HCT116 (cell line): ENCODE data around the gene LGALS7. TPM values are rescaled to one million over a fixed set of nuclear protein-coding genes. Genes with fewer than 3 reads are reported as not detected.
A peak's percentile ranks its signal among the peaks of the same experiment; 100 is the strongest.

Experiments used
- ATAC-seq: fragments of 200-7000 bp; cut with Tn5 transposase; 2 replicates; pipeline ENCODE4 v1.9.1; 2020; ENCODE audit warnings: mild to moderate bottlenecking, moderate library complexity
- BruUV-seq: library from RNA; stranded (reverse); fragments of 400-500 nt; replicated peaks from 2 replicates; lab custom pipeline; 2021; lab: Mats Ljungman, UMichigan
- CTCF ChIA-PET: fragments of 300-600 bp; sonication (Branson Sonifier 250); formaldehyde crosslinking; loops from one replicate; lab custom pipeline; 2021; ENCODE audit warnings: antibody characterized with exemption; lab: Charles Lee
- POLR2A ChIA-PET: fragments of 300-600, 350-600 bp; sonication (Branson Sonifier 250); formaldehyde crosslinking; loops from one replicate; lab custom pipeline; 2021; ENCODE audit warnings: antibody characterized with exemption; lab: Charles Lee
- RAD21 ChIA-PET, 2 experiments: fragments of 300-600 bp; sonication (Branson Sonifier 250); formaldehyde crosslinking; loops; one replicate each; lab custom pipeline; 2023; ENCODE audit warnings: low total read pairs in 2 of 2; ENCODE audit not compliant: uncharacterized antibody in 2 of 2, unreplicated experiment in 2 of 2, low non-redundant PET in 1 of 2; lab: Charles Lee
- DNase-seq: peaks from one replicate; pipeline ENCODE4 v3.0.0-alpha.2; 2010; ENCODE audit warnings: low read depth, low spot score
- H2AFZ ChIP-seq: fragments of 200-600 bp; shearing (Covaris generic), sonication (generic); 2 replicates; pipeline ENCODE4 v1.6.1; 2017; ENCODE audit warnings: low read depth, mixed run types, mixed read lengths, antibody characterized with exemption, low read length; ENCODE audit not compliant: poor library complexity, severe bottlenecking
- H3K27ac ChIP-seq: 2 replicates; pipeline ENCODE4 v1.5.1; 2012; ENCODE audit warnings: low read depth, low read length
- H3K27me3 ChIP-seq: fragments of 200-600 bp; sonication (generic); 2 replicates; pipeline ENCODE4 v1.6.1; 2016; ENCODE audit warnings: mixed run types, low read length, mixed read lengths; ENCODE audit not compliant: insufficient read depth
- H3K36me3 ChIP-seq, 2 experiments: fragments of 200-500 bp in 1 of 2; fragments of 200-600 bp in 1 of 2; sonication (Bioruptor generic) in 1 of 2; sonication (generic) in 1 of 2; 2 replicates each; pipeline versions ENCODE4 v1.5.1 to v1.6.1; 2014 to 2016; ENCODE audit warnings: low read length in 2 of 2, inconsistent platforms in 1 of 2, mixed read lengths in 1 of 2, mixed run types in 1 of 2; ENCODE audit not compliant: insufficient read depth in 2 of 2, control insufficient read depth in 1 of 2
- H3K4me1 ChIP-seq, 2 experiments: fragments of 200-600 bp in 1 of 2; sonication (generic) in 1 of 2; 2 replicates each; pipeline versions ENCODE4 v1.5.1 to v1.6.1; 2012 to 2017; ENCODE audit warnings: low read length in 2 of 2, inconsistent platforms in 1 of 2, mild to moderate bottlenecking in 1 of 2, mixed read lengths in 1 of 2, mixed run types in 1 of 2, moderate library complexity in 1 of 2; ENCODE audit not compliant: insufficient read depth in 2 of 2, control insufficient read depth in 1 of 2
- H3K4me2 ChIP-seq: fragments of 200-600 bp; sonication (generic); 2 replicates; pipeline ENCODE4 v1.6.1; 2017; ENCODE audit warnings: mixed run types, low read length, mixed read lengths
- H3K4me3 ChIP-seq, 2 experiments: fragments of 200-600 bp in 1 of 2; sonication (generic) in 1 of 2; replicated peaks in 1 of 2; 2 replicates each; pipeline ENCODE4 v1.5.1; 2011 to 2016; ENCODE audit warnings: low read length in 2 of 2, control low read depth in 1 of 2, low read depth in 1 of 2, mild to moderate bottlenecking in 1 of 2, mixed read lengths in 1 of 2, mixed run types in 1 of 2
- H3K79me2 ChIP-seq: fragments of 200-600 bp; sonication (generic); 2 replicates; pipeline ENCODE4 v1.6.1; 2017; ENCODE audit warnings: mild to moderate bottlenecking, mixed run types, low read length, moderate library complexity, mixed read lengths; ENCODE audit not compliant: insufficient read depth
- H3K9ac ChIP-seq: fragments of 200-600 bp; sonication (generic); 2 replicates; pipeline ENCODE4 v1.6.1; 2016; ENCODE audit warnings: low read length, mixed read lengths
- H3K9me2 ChIP-seq: fragments of 200-600 bp; sonication (generic), shearing (Covaris generic); 2 replicates; pipeline ENCODE4 v1.6.1; 2017; ENCODE audit warnings: mixed run types, mild to moderate bottlenecking, moderate library complexity; ENCODE audit not compliant: insufficient read depth
- H3K9me3 ChIP-seq, 2 experiments: fragments of 200-500 bp in 1 of 2; fragments of 200-600 bp in 1 of 2; sonication (Bioruptor generic) in 1 of 2; sonication (generic) in 1 of 2; 2 replicates each; pipeline ENCODE4 v1.6.1; 2014 to 2017; ENCODE audit warnings: low read length in 2 of 2, mixed read lengths in 2 of 2, inconsistent platforms in 1 of 2, low read depth in 1 of 2, mild to moderate bottlenecking in 1 of 2, mixed run types in 1 of 2, moderate library complexity in 1 of 2; ENCODE audit not compliant: control insufficient read depth in 1 of 2, insufficient read depth in 1 of 2
- H4K20me1 ChIP-seq: fragments of 200-600 bp; sonication (generic), shearing (Covaris generic); 2 replicates; pipeline ENCODE4 v1.6.1; 2017; ENCODE audit warnings: mixed run types, mild to moderate bottlenecking, moderate library complexity; ENCODE audit not compliant: insufficient read depth
- ATF3 ChIP-seq: IDR thresholded peaks from 2 replicates; pipeline ENCODE4 v1.6.1; 2012
- CBX3 ChIP-seq: IDR thresholded peaks from 2 replicates; pipeline ENCODE4 v1.6.1; 2012; ENCODE audit warnings: low read depth
- CEBPB ChIP-seq: IDR thresholded peaks from 2 replicates; pipeline ENCODE4 v1.6.1; 2012; ENCODE audit warnings: low read depth
- EZH2 ChIP-seq: fragments of 200-600 bp; sonication (generic); IDR thresholded peaks from 2 replicates; pipeline ENCODE4 v1.6.1; 2017; ENCODE audit warnings: antibody characterized with exemption, mixed run types
- JUND ChIP-seq: IDR thresholded peaks from 2 replicates; pipeline ENCODE4 v1.6.1; 2012
- MAX ChIP-seq: IDR thresholded peaks from 2 replicates; pipeline ENCODE4 v1.6.1; 2012
- POLR2AphosphoS5 ChIP-seq: IDR thresholded peaks from 2 replicates; pipeline ENCODE4 v1.6.1; 2011; ENCODE audit warnings: mild to moderate bottlenecking, low read depth, low read length, moderate library complexity
- RAD21 ChIP-seq: IDR thresholded peaks from 2 replicates; pipeline ENCODE4 v1.6.1; 2012; ENCODE audit warnings: low read depth, mild to moderate bottlenecking
- SRF ChIP-seq: IDR thresholded peaks from 2 replicates; pipeline ENCODE4 v1.6.1; 2012; ENCODE audit warnings: low read depth
- TCF7L2 ChIP-seq: IDR thresholded peaks from 2 replicates; pipeline ENCODE4 v1.7.0; 2011; ENCODE audit warnings: borderline replicate concordance, inconsistent platforms; ENCODE audit not compliant: insufficient read depth, insufficient read length; ENCODE audit errors: extremely low read depth
- YY1 ChIP-seq: IDR thresholded peaks from 2 replicates; pipeline ENCODE4 v1.6.1; 2011; ENCODE audit warnings: low read length, low read depth, moderate library complexity, mild to moderate bottlenecking; ENCODE audit not compliant: insufficient replicate concordance; ENCODE audit errors: extremely low read depth
- intact Hi-C: fragments of 100-400 bp; cut with micrococcal nuclease; formaldehyde crosslinking; loops from 2 replicates; pipeline ENCODE4 v1.10.0; 2022
- total RNA-seq: library from RNA; stranded (reverse); gene quantifications from one replicate; pipeline ENCODE4 v1.2.1, GENCODE V29; 2021; ENCODE audit not compliant: unreplicated experiment
- TF ChIP-seq, protein P1 (sequence below): IDR thresholded peaks from 2 replicates; pipeline ENCODE4 v1.6.1; 2012; ENCODE audit warnings: low read depth

The LGALS7 gene
- total RNA-seq, 1 experiment from 2014 or later, result not detected

GRCh38 chr19:38805180-38805579, 31.9 kb upstream of the LGALS7 start:
- Histone ChIP-seq H4K20me1 (no peaks in the 10 kb centered on the region), H3K4me2 (peak overlapping the region; percentile 42), H3K4me3 (no peak overlapping the region), H3K9me3 (no peaks in the 10 kb centered on the region), H3K79me2 (no peaks in the 10 kb centered on the region), H3K27ac (no peak overlapping the region), H3K4me1 (peaks cover 0 to 5% of the 10 kb centered on the region in 2 experiments; a peak in 2 of 4 replicates), H3K36me3 (no peaks in the 10 kb centered on the region), H3K27me3 (no peaks in the 10 kb centered on the region), H2AFZ (no peak overlapping the region), H3K9ac (no peak overlapping the region), H3K9me2 (no peaks in the 10 kb centered on the region)
- RAD21 ChIA-PET, result no interaction called here
- intact Hi-C loops, result no loop called here
- ATAC-seq (peak; percentile 30; the same call in 1 of the 2 replicates), DNase-seq (no peak)
- BruUV-seq, result no TSS peak
- TF ChIP-seq TCF7L2 (no peak), MAX (no peak), YY1 (no peak), CBX3 (no peak), POLR2AphosphoS5 (no peak), EZH2 (no peak), SRF (no peak), RAD21 (no peak), CEBPB (no peak), JUND (no peak), ATF3 (no peak)
- TF ChIP-seq, protein P1, sequence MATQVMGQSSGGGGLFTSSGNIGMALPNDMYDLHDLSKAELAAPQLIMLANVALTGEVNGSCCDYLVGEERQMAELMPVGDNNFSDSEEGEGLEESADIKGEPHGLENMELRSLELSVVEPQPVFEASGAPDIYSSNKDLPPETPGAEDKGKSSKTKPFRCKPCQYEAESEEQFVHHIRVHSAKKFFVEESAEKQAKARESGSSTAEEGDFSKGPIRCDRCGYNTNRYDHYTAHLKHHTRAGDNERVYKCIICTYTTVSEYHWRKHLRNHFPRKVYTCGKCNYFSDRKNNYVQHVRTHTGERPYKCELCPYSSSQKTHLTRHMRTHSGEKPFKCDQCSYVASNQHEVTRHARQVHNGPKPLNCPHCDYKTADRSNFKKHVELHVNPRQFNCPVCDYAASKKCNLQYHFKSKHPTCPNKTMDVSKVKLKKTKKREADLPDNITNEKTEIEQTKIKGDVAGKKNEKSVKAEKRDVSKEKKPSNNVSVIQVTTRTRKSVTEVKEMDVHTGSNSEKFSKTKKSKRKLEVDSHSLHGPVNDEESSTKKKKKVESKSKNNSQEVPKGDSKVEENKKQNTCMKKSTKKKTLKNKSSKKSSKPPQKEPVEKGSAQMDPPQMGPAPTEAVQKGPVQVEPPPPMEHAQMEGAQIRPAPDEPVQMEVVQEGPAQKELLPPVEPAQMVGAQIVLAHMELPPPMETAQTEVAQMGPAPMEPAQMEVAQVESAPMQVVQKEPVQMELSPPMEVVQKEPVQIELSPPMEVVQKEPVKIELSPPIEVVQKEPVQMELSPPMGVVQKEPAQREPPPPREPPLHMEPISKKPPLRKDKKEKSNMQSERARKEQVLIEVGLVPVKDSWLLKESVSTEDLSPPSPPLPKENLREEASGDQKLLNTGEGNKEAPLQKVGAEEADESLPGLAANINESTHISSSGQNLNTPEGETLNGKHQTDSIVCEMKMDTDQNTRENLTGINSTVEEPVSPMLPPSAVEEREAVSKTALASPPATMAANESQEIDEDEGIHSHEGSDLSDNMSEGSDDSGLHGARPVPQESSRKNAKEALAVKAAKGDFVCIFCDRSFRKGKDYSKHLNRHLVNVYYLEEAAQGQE, result no peak
- POLR2A ChIA-PET, result interaction anchor here (1.3 to 1.6 kb wide), 2 partner anchors 18 to 44 kb away, joined by 3 to 11 read pairs; no protein-coding TSS in a partner anchor
- CTCF ChIA-PET, result no interaction called here
